Lower leg skin (tissue), 3 donors: ENCODE measurements around the gene GPC6.

Experiments used
- POLR2A ChIP-seq, 2 donors: fragments of 450-650 bp; IDR thresholded peaks; one replicate each; pipeline ENCODE4 v1.6.1; 2016 to 2017; ENCODE audit warnings: antibody characterized with exemption in 2 of 2, mild to moderate bottlenecking in 1 of 2, moderate library complexity in 1 of 2
- TF ChIP-seq, protein P1 (sequence below), 3 donors: fragments of 450-650 bp; IDR thresholded peaks; one replicate each; pipeline ENCODE4 v1.5.1; 2016; ENCODE audit warnings: antibody characterized with exemption in 3 of 3, mild to moderate bottlenecking in 3 of 3, moderate library complexity in 2 of 3

DNA sequence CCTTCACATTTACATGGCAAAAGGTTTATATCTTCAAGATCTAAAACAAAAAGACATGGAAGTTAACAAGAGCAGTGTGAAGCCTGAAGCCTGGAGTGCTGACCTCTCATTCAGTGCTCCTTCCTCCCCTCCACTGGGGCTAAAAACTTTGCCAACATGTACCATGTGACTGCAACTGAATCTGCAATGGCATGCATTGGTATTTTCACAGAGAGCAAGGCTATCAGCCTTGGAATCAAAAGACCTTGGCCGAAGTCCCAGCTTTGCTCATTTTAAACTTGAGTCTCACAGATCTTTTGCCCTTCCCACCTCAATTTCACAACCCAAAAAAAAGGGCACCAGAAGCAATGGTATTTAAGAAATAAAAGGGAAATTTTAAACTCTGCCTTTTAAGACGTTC lies 927.8 kb downstream of the GPC6 start:
- TF ChIP-seq, protein P1, sequence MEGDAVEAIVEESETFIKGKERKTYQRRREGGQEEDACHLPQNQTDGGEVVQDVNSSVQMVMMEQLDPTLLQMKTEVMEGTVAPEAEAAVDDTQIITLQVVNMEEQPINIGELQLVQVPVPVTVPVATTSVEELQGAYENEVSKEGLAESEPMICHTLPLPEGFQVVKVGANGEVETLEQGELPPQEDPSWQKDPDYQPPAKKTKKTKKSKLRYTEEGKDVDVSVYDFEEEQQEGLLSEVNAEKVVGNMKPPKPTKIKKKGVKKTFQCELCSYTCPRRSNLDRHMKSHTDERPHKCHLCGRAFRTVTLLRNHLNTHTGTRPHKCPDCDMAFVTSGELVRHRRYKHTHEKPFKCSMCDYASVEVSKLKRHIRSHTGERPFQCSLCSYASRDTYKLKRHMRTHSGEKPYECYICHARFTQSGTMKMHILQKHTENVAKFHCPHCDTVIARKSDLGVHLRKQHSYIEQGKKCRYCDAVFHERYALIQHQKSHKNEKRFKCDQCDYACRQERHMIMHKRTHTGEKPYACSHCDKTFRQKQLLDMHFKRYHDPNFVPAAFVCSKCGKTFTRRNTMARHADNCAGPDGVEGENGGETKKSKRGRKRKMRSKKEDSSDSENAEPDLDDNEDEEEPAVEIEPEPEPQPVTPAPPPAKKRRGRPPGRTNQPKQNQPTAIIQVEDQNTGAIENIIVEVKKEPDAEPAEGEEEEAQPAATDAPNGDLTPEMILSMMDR (IDR thresholded peaks at IDR 0.05) = no peak
- TF ChIP-seq POLR2A (IDR thresholded peaks at IDR 0.05) = no peak
